ENCODE data around the gene SSU72. TPM values are rescaled to one million over a fixed set of nuclear protein-coding genes. Genes with fewer than 3 reads are reported as not detected.

The SSU72 gene
- 104 TPM for total RNA-seq
- long read RNA-seq, full-length matches to known transcripts: 133 of 150 reads
- long read RNA-seq, partial matches to known transcripts: 13 of 150 reads
- long read RNA-seq, other reads (novel, unspliced or antisense): 4 of 150 reads

GRCh38 chr1:1574721-1575537, at the start of gene SSU72:
Gene SSU72, minus strand, starts transcription at chr1:1574863. Its CDS starts 306 bp downstream, at chr1:1574557.
- H3K36me3 ChIP-seq: peaks cover 11% of the 10 kb centered on the region
- peak within 1 kb of the TSS; percentile 99 for H3K27ac ChIP-seq (replicated peaks)
- H3K4me3 ChIP-seq: peak within 1 kb of the TSS; percentile 99
- peaks cover 4% of the 10 kb centered on the region for H3K27me3 ChIP-seq (ENCODE audit: low read depth)
- intact Hi-C loops (cut with micrococcal nuclease): no loop called here
- no peak for TF ChIP-seq CTCF (IDR thresholded peaks at IDR 0.05; ENCODE audit: borderline replicate concordance)
- peak; percentile 94 for DNase-seq
- peaks cover 58% of the 10 kb centered on the region for H3K4me1 ChIP-seq
- H3K9me3 ChIP-seq (replicated peaks): no peaks in the 10 kb centered on the region

GRCh38 chr1:1623631-1624442, 49.2 kb upstream of the SSU72 start:
- peaks cover 28% of the 10 kb centered on the region for H3K36me3 ChIP-seq
- no peak for DNase-seq

GRCh38 chr1:1623181-1623630, 48.5 kb upstream of the SSU72 start:
- peaks cover 27% of the 10 kb centered on the region for H3K36me3 ChIP-seq
- intact Hi-C loops (cut with micrococcal nuclease): no loop called here
- no peaks in the 10 kb centered on the region for H3K9me3 ChIP-seq (replicated peaks)
- peaks cover 57% of the 10 kb centered on the region for H3K4me1 ChIP-seq
- H3K27me3 ChIP-seq (ENCODE audit: low read depth): no peaks in the 10 kb centered on the region
- no peak overlapping the region for H3K4me3 ChIP-seq
- TF ChIP-seq CTCF (IDR thresholded peaks at IDR 0.05; ENCODE audit: borderline replicate concordance): no peak
- no peak overlapping the region for H3K27ac ChIP-seq (replicated peaks)
- DNase-seq: no peak

More at GRCh38 chr1:1623631-1624442, 49.2 kb upstream of the SSU72 start:
- Histone ChIP-seq H3K4me3 (no peak overlapping the region), H3K9me3 (replicated peaks) (no peaks in the 10 kb centered on the region), H3K27ac (replicated peaks) (peak overlapping the region; percentile 71), H3K27me3 (ENCODE audit: low read depth) (peaks cover 5% of the 10 kb centered on the region), H3K4me1 (peaks cover 57% of the 10 kb centered on the region)
- intact Hi-C loops (cut with micrococcal nuclease): no loop called here
- TF ChIP-seq CTCF (IDR thresholded peaks at IDR 0.05; ENCODE audit: borderline replicate concordance): no peak

GRCh38 chr1:1622788-1623094, 48.1 kb upstream of the SSU72 start:
- TF ChIP-seq CTCF (IDR thresholded peaks at IDR 0.05; ENCODE audit: borderline replicate concordance): no peak
- H3K27ac ChIP-seq (replicated peaks): no peak overlapping the region
- H3K4me1 ChIP-seq: peaks cover 58% of the 10 kb centered on the region
- no peak overlapping the region for H3K4me3 ChIP-seq
- peaks cover 24% of the 10 kb centered on the region for H3K36me3 ChIP-seq
- no peaks in the 10 kb centered on the region for H3K27me3 ChIP-seq (ENCODE audit: low read depth)
- intact Hi-C loops (cut with micrococcal nuclease): no loop called here
- H3K9me3 ChIP-seq (replicated peaks): no peaks in the 10 kb centered on the region
- no peak for DNase-seq

GRCh38 chr1:1622010-1622787, 47.5 kb upstream of the SSU72 start:
- no peak for TF ChIP-seq CTCF (IDR thresholded peaks at IDR 0.05; ENCODE audit: borderline replicate concordance)

More at GRCh38 chr1:1622010-1622787, 47.5 kb upstream of the SSU72 start:
- Histone ChIP-seq H3K9me3 (replicated peaks) (no peaks in the 10 kb centered on the region), H3K4me1 (peaks cover 63% of the 10 kb centered on the region), H3K27ac (replicated peaks) (peak overlapping the region; percentile 87), H3K27me3 (ENCODE audit: low read depth) (no peaks in the 10 kb centered on the region), H3K36me3 (peaks cover 22% of the 10 kb centered on the region), H3K4me3 (no peak overlapping the region)
- intact Hi-C loops (cut with micrococcal nuclease): no loop called here
- DNase-seq: no peak

All from left ventricle myocardium inferior (tissue), 1 donor.